GM23338 (cell line): Measurements from ENCODE around the gene METTL13.

ENCODE experiments used
- POLR2AphosphoS5 ChIP-seq: IDR thresholded peaks from 2 replicates; pipeline ENCODE4 v1.6.1; 2016; ENCODE audit warnings: antibody characterized with exemption, low read depth
- REST ChIP-seq: IDR thresholded peaks from one replicate; pipeline ENCODE4 v1.6.1; 2018; ENCODE audit warnings: antibody characterized with exemption; ENCODE audit not compliant: unreplicated experiment
- TF ChIP-seq, protein P1 (sequence below), 2 experiments: fragments of 200-600 bp in 1 of 2; sonication (generic) in 1 of 2; conservative IDR thresholded peaks; 2 replicates each; pipeline versions ENCODE4 v1.5.1 to v1.6.1; 2016 to 2017; ENCODE audit warnings: antibody characterized with exemption in 2 of 2, low read depth in 2 of 2, mild to moderate bottlenecking in 2 of 2, moderate library complexity in 1 of 2

DNA sequence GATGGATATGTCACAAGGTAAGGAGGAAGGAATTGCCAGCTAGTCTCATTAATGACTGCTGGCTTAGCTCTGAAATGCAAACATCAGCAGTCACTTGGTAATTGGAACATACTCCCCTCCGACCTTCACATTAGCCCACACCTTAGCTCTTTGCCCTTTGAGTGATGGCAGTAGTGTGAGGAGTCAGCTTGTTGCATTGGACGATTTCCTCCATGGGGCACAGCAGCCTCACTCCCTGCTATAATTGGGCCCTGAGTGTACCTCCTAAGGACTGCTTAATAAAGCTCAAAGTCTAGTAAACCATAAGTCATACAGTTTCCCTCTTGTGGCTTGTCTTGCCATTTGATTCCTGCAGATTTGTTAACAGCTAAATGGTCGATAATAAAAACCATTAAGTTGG lies 19.4 kb downstream of the METTL13 start:
- TF ChIP-seq, protein P1, sequence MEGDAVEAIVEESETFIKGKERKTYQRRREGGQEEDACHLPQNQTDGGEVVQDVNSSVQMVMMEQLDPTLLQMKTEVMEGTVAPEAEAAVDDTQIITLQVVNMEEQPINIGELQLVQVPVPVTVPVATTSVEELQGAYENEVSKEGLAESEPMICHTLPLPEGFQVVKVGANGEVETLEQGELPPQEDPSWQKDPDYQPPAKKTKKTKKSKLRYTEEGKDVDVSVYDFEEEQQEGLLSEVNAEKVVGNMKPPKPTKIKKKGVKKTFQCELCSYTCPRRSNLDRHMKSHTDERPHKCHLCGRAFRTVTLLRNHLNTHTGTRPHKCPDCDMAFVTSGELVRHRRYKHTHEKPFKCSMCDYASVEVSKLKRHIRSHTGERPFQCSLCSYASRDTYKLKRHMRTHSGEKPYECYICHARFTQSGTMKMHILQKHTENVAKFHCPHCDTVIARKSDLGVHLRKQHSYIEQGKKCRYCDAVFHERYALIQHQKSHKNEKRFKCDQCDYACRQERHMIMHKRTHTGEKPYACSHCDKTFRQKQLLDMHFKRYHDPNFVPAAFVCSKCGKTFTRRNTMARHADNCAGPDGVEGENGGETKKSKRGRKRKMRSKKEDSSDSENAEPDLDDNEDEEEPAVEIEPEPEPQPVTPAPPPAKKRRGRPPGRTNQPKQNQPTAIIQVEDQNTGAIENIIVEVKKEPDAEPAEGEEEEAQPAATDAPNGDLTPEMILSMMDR (conservative IDR thresholded peaks at IDR 0.05; ENCODE audit: low read depth in 2 of 2), result no peak
- TF ChIP-seq REST (no peak), POLR2AphosphoS5 (no peak)
